Measurements from ENCODE around the gene NUDT16L1. TPM values are rescaled to one million over a fixed set of nuclear protein-coding genes. Genes with fewer than 3 reads are reported as not detected.
"Not testable (repeated sequence)": the region's sequence is repeated elsewhere in the genome, so short reads cannot be mapped to it uniquely, and the experiment has no call there.

Gene NUDT16L1
- total and polyA plus RNA-seq, 3 donors from 2014 or later, result 33.6 to 48.6 (median 34.3) TPM

GRCh38 chr16:4734730-4735535 lies 41.6 kb downstream of the NUDT16L1 start:
- H3K9me3 ChIP-seq, result no peaks in the 10 kb centered on the region
- TF ChIP-seq POLR2A (IDR thresholded peaks at IDR 0.05) (no peak), CTCF (IDR thresholded peaks at IDR 0.05) (no peak)
- no peaks in the 10 kb centered on the region for H3K36me3 ChIP-seq (ENCODE audit: low read depth, missing control alignments)
- H3K27ac ChIP-seq, result peak overlapping the region; percentile 28 to 80
- intact Hi-C loops (cut with DNase I; ENCODE audit: low total_unique reads), result no loop called here
- peak overlapping the region; percentile 84 to 98 for H3K4me3 ChIP-seq
- H3K27me3 ChIP-seq, result no peaks in the 10 kb centered on the region
- H3K4me1 ChIP-seq, result peaks cover 7% of the 10 kb centered on the region
- 7% methylated on average over 36 to 38 of the region's 38 CpGs for WGBS, 2 donors
- DNase-seq, result peak; percentile 95

- H3K9me3 ChIP-seq, result no peaks in the 10 kb centered on the region
- H3K4me3 ChIP-seq, result no peak overlapping the region
- H3K36me3 ChIP-seq (ENCODE audit: low read depth, missing control alignments), result no peaks in the 10 kb centered on the region
- intact Hi-C loops (cut with DNase I; ENCODE audit: low total_unique reads), result no loop called here
- no peak for TF ChIP-seq CTCF (IDR thresholded peaks at IDR 0.05)
- no peak for TF ChIP-seq POLR2A (IDR thresholded peaks at IDR 0.05)
- H3K27ac ChIP-seq, result no peak overlapping the region
- H3K4me1 ChIP-seq, result peaks cover 7% of the 10 kb centered on the region
- DNase-seq, result no peak
- 86 to 87% methylated on average over 3 to 4 of the region's 4 CpGs for WGBS, 2 donors
- H3K27me3 ChIP-seq, result no peaks in the 10 kb centered on the region
These were observed 43.2 kb downstream of the NUDT16L1 start for GRCh38 chr16:4736546-4736945.

GRCh38 chr16:4737545-4737944 lies 44.2 kb downstream of the NUDT16L1 start:
- WGBS, 2 donors, result 70 to 83% methylated on average over 10 to 15 of the region's 15 CpGs

GRCh38 chr16:4738370-4738769 lies 45.0 kb downstream of the NUDT16L1 start:
- DNase-seq; H3K27ac ChIP-seq; H3K4me3 ChIP-seq; intact Hi-C loops (cut with DNase I; ENCODE audit: low total_unique reads); H3K9me3 ChIP-seq; H3K27me3 ChIP-seq; H3K4me1 ChIP-seq; H3K36me3 ChIP-seq (ENCODE audit: low read depth, missing control alignments): not testable (repeated sequence)
- WGBS, 2 donors, result 75 to 86% methylated on average over 5 of the region's 5 CpGs

More at GRCh38 chr16:4737545-4737944, 44.2 kb downstream of the NUDT16L1 start:
- H3K9me3 ChIP-seq, result no peaks in the 10 kb centered on the region
- no peak overlapping the region for H3K4me3 ChIP-seq
- intact Hi-C loops (cut with DNase I; ENCODE audit: low total_unique reads), result no loop called here
- no peak overlapping the region for H3K27ac ChIP-seq
- H3K36me3 ChIP-seq (ENCODE audit: low read depth, missing control alignments), result no peaks in the 10 kb centered on the region
- H3K27me3 ChIP-seq, result no peaks in the 10 kb centered on the region
- no peak for DNase-seq
- no peak for TF ChIP-seq CTCF (IDR thresholded peaks at IDR 0.05)
- TF ChIP-seq POLR2A (IDR thresholded peaks at IDR 0.05), result no peak
- peaks cover 7% of the 10 kb centered on the region for H3K4me1 ChIP-seq

GRCh38 chr16:4743226-4743878 lies 50.0 kb downstream of the NUDT16L1 start:
- Histone ChIP-seq H3K4me3 (no peak overlapping the region), H3K27ac (no peak overlapping the region), H3K4me1 (peaks cover 18% of the 10 kb centered on the region), H3K36me3 (ENCODE audit: low read depth, missing control alignments) (no peaks in the 10 kb centered on the region), H3K9me3 (no peaks in the 10 kb centered on the region), H3K27me3 (no peaks in the 10 kb centered on the region)
- DNase-seq, result no peak
- TF ChIP-seq POLR2A (IDR thresholded peaks at IDR 0.05), result no peak
- TF ChIP-seq CTCF (IDR thresholded peaks at IDR 0.05), result no peak
- intact Hi-C loops (cut with DNase I; ENCODE audit: low total_unique reads), result no loop called here
- WGBS, 2 donors, result 42 to 60% methylated on average over 13 to 14 of the region's 14 CpGs

Measured in testis (tissue), 3 donors.